A673 (cell line): ENCODE results near the gene OSTC.

Source experiments
- CTCF ChIP-seq: fragments of 300-800, 200-600 bp; sonication (generic); conservative IDR thresholded peaks from 2 replicates; pipeline ENCODE4 v1.5.1; 2017; ENCODE audit warnings: low read depth, mild to moderate bottlenecking, antibody characterized with exemption, low read length, moderate library complexity, mixed read lengths
- EZH2 ChIP-seq: fragments of 200-600 bp; sonication (generic); IDR thresholded peaks from 2 replicates; pipeline ENCODE4 v1.6.1; 2017; ENCODE audit warnings: borderline replicate concordance, low read depth, mild to moderate bottlenecking, mixed read lengths, antibody characterized with exemption, low read length; ENCODE audit not compliant: poor library complexity, severe bottlenecking

- no peak for TF ChIP-seq CTCF
- TF ChIP-seq EZH2, result no peak
These were observed 44.7 kb downstream of the OSTC start for GRCh38 chr4:108695062-108695461.
